DMS53 treated with DMSO at 0.1 percent for 48 hours (cell line): ENCODE data around the gene VSTM4.
A peak's percentile ranks its signal among the peaks of the same experiment; 100 is the strongest.

Source experiments
- DNase-seq: peaks from one replicate; lab custom pipeline; 2025; ENCODE audit not compliant: unreplicated experiment; lab: John Stamatoyannopoulos, UW

Gene VSTM4

DNA sequence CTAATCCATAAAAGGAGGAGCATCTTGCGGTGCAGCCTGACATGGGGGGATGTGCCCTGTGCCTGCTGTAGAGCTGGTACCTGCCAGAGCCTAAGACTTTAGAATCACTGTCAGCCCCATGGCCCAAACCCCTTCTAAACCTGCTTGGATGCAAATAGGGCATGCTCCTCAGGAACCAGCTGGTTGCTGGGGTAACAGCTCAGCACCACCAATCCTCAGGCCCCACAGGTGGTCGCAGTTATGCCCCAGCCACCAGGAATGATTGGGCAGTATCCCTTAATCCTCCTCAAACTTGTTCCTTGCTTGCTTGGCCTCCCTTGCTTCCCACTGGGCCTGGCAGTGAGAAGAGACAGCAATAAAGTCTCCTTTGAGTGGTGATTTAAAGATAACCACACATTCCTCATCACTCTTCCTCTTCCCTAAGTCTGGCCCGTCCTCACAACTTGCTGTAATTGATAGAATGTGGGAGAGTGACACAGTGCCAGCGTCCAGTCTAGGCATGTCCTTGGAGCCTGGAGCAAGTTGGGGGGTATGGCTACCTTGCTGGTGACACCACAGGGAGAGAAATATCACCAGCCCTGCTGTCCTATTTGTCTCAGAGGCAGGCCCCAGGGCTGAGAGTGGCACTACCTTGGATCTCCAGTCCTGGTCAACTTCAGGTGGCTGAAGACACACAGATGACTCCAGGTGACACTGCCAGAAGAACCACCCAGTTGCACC lies 43.0 kb downstream of the VSTM4 start:
- no peak for DNase-seq

- no peak for DNase-seq
These were observed 44.1 kb downstream of the VSTM4 start for GRCh38 chr10:49071160-49071761.

DNA sequence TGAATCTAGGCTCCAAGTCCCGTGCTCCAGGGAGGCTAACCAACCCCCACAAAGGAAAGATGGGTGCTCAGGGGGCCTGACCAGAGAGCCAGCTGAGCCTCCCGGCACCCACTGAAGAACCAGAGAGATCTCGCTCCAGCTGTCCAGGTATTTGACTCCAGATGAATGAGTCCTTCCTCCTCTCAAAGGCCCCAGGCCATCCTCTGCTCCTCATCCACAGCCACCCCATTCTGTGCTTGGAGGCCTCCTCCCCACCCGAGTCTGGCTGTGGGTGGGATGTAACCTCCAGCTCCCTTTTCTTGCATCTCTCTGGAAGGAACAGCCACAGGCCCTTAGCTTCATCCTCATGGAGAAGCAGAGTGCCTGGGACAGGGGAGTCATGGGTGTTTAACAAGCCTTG lies 44.6 kb downstream of the VSTM4 start:
- no peak for DNase-seq

DNA sequence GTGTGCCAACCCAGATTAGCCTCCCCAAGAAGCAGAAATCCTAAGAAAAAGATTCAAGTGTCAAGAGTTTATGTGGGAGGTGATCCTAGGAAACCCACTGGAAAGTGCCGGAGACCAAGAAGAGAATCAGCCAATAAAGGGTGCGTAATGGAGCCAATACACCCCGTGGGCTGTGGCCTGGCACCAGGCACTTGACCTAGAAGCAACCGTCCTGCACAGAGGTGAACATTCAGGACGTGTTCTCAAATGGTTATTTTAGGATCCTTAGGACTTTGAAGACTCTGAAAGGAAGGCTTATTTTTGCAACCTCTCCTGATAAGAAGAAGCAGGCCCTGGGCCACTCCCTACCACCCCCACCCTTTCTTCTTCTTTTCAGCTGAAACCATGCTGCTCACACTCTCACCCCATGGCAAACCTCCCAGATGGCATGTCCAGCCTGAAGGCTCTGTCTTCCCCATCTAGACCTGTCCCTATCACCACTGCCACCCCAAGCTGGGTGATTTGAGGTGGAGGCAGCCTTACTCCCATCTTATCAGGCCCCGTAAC lies 46.6 kb downstream of the VSTM4 start:
- DNase-seq: no peak

GRCh38 chr10:49068209-49068608 lies 47.1 kb downstream of the VSTM4 start:
- DNase-seq: no peak

DNA sequence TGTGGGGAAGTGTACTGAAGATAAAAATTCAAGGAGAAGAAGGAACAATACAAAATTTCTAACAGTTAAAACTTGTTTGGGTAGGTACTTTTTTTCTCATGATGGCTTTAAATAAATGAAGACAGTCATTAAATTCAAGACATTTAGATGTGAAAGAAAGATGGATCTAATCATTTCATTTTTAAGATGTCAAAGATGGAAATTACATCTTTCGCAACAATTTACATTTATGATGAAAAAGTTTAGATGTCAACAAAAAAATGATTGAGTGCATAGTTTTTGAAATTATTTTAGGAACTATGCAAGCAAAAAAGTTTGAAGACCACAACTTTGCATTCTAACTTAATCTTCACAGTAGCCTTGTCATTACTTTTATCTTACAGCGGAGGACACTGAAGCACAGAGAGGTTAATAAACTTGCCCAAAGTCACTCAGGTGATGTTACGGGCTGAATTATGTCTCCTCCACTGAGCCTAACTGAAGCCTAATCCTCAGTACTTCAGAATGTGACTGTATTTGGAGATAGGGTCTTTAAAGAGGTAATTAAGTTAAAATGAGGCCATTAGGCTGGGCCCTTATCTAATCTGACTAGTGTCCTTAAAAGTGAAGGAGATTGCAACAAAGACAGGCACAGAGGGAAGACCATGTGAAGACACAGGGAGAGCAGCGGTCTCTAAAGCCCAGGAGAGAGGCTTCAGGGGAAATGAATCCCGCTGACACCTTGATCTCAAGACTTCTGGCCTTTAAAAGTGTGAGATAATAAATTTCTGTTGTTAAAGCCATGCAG lies 48.2 kb downstream of the VSTM4 start:
- no peak for DNase-seq

DNA sequence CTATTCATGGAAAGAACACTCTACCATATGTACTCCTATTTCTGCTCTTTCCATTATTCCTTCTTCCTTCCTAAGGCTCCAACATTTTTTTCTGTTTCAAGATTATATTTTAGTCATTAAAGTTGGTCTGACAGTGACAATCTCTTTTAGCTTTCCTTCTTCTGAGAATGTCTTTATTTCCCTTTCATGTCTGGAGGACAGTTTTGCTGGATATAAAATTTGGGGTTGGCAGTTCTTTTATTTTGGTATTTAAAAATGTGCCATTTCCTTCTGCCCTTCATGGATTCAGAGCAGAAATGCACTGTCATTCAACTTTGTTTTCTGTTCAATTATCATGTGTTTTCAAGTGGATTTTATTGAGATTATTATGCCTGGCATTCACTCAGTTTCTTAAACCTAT lies 53.1 kb downstream of the VSTM4 start:
- no peak for DNase-seq

- no peak for DNase-seq
These were observed 53.7 kb downstream of the VSTM4 start for GRCh38 chr10:49061667-49062066.

- no peak for DNase-seq
These were observed 56.7 kb downstream of the VSTM4 start for GRCh38 chr10:49058463-49059255.

- no peak for DNase-seq
These were observed 58.0 kb downstream of the VSTM4 start for GRCh38 chr10:49057231-49057880.

- peak; percentile 65 for DNase-seq
These were observed 59.0 kb downstream of the VSTM4 start for GRCh38 chr10:49056356-49056755.

DNA sequence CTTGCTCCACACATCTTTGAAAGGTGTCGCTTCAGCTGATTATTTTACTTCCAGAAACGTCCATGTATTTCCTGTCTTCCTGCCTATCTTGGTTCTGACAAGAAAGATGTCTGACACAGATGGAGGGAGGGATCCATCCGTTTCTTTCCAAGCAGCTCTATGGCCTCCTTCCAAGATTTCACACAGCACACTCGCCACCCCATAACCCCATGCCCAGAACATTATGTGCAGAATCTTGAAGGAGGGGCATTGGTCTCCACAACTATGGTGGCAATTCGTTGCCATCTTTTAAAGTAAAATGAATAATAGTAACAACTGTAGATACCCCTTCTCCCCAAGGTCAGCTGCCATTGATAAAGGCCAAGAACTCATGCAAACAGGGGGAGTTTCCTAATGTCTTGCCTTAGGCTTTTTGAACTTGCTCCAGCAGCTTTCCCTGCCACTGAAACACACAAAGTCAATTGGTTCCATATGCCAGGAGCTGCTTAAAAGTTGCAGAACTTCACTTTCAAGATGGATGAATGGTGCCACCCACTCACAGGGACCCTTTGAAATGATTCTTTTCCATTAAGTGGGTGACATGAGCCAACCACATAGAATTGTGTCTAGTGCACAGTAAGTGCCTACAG lies 60.0 kb downstream of the VSTM4 start:
- no peak for DNase-seq

GRCh38 chr10:49054753-49055152 lies 60.6 kb downstream of the VSTM4 start:
- no peak for DNase-seq

- DNase-seq: no peak
These were observed 61.2 kb downstream of the VSTM4 start for GRCh38 chr10:49053998-49054692.

DNA sequence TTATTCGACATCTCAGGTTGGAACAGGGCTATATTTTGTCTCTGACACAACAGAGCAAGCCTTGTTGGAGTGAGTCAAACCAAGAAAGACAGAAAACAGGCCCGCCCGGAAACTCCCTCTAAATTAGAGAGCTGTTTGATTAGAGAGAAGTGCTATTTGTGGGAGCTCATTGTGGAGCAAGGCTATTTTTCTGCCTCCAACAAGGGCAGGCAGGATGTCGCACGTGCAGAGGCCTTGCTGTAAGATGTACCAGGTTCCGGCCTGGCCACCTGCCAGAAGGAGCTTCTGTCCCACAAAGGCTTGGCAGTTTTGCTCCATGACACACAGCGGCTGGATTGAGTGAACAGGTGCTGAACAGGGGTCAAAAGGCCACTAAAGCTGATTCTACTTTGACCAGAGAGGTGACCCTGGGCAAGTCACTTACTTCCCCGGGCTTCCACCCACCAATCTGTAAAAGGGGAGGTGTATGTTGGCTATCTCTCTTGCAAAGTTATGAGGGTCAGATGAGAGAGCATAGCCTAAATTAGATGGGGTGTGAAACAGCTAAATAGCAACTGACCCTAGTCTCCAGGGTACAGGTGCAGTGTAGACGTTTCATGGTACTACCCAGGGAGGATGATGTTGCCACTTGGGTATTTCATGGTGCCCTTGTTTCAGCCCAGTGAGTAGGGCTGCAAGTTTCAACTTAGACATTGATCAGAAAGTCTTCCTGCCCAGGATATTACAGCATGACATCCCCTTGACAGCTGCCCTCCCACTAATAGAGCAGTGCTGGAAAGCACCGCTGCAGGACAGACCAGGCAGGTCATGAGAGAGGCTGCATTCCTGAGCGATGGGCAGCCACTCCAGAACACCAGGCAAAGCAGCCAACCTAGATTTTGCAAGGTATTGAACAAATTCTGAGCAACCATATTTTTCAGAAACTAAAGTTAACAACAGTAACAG lies 62.0 kb downstream of the VSTM4 start:
- DNase-seq: no peak

GRCh38 chr10:49052069-49052468 lies 63.3 kb downstream of the VSTM4 start:
- no peak for DNase-seq

GRCh38 chr10:49050906-49051305 lies 64.4 kb downstream of the VSTM4 start:
- no peak for DNase-seq

- no peak for DNase-seq
These were observed 65.0 kb downstream of the VSTM4 start for GRCh38 chr10:49050366-49050765.
